Endothelial cell (in vitro differentiated cells): Measurements from ENCODE around the gene PPP4R3B. TPM values are rescaled to one million over a fixed set of nuclear protein-coding genes. Genes with fewer than 3 reads are reported as not detected.
A peak's percentile ranks its signal among the peaks of the same experiment; 100 is the strongest.

Source experiments
- DNase-seq: peaks from one replicate; pipeline ENCODE4 v3.0.0; 2021; ENCODE audit warnings: low spot score
- H3K27ac Mint-ChIP-seq: one replicate; pipeline ENCODE4 v1.8.0; 2021; ENCODE audit warnings: mixed read lengths, inconsistent platforms; ENCODE audit not compliant: unreplicated experiment
- H3K27me3 Mint-ChIP-seq: one replicate; pipeline ENCODE4 v1.8.0; 2021; ENCODE audit warnings: mild to moderate bottlenecking, moderate library complexity, mixed read lengths, inconsistent platforms; ENCODE audit not compliant: unreplicated experiment
- H3K36me3 Mint-ChIP-seq: one replicate; pipeline ENCODE4 v1.8.0; 2021; ENCODE audit warnings: mild to moderate bottlenecking, low read depth, mixed read lengths, inconsistent platforms; ENCODE audit not compliant: unreplicated experiment
- H3K4me1 Mint-ChIP-seq: one replicate; pipeline ENCODE4 v1.8.0; 2021; ENCODE audit warnings: mild to moderate bottlenecking, mixed read lengths, inconsistent platforms; ENCODE audit not compliant: unreplicated experiment
- H3K4me3 Mint-ChIP-seq: one replicate; pipeline ENCODE4 v1.8.0; 2021; ENCODE audit warnings: mild to moderate bottlenecking, mixed read lengths, inconsistent platforms; ENCODE audit not compliant: unreplicated experiment
- H3K9me3 Mint-ChIP-seq: one replicate; pipeline ENCODE4 v1.8.0; 2021; ENCODE audit warnings: mixed read lengths, inconsistent platforms; ENCODE audit not compliant: unreplicated experiment
- CTCF ChIP-seq: fragments of 200-600 bp; sonication (generic); IDR thresholded peaks from one replicate; pipeline ENCODE4 v1.5.0; 2021; ENCODE audit warnings: antibody characterized with exemption; ENCODE audit not compliant: unreplicated experiment
- total RNA-seq: library from RNA; stranded (reverse); fragmentation: NEBNext Ultra II Directional; extraction: Animal tissue kit (Norgen Biotek cat#: 25700); gene quantifications from one replicate; pipeline ENCODE4 v1.2.1, GENCODE V29; 2021; ENCODE audit not compliant: unreplicated experiment

Gene PPP4R3B
- total RNA-seq, 1 donor from 2014 or later = 33.0 TPM

GRCh38 chr2:55627915-55628314, 10.5 kb upstream of the PPP4R3B start:
- H3K27ac Mint-ChIP-seq = no peak overlapping the region
- peaks cover 5% of the 10 kb centered on the region for H3K36me3 Mint-ChIP-seq
- H3K4me3 Mint-ChIP-seq = no peak overlapping the region
- peaks cover 4% of the 10 kb centered on the region for H3K27me3 Mint-ChIP-seq
- TF ChIP-seq CTCF = no peak
- no peak for DNase-seq
- H3K4me1 Mint-ChIP-seq = peaks cover 3% of the 10 kb centered on the region
- no peaks in the 10 kb centered on the region for H3K9me3 Mint-ChIP-seq

GRCh38 chr2:55621802-55622201, 4.4 kb upstream of the PPP4R3B start:
- H3K27ac Mint-ChIP-seq = no peak overlapping the region
- H3K9me3 Mint-ChIP-seq = no peaks in the 10 kb centered on the region
- H3K4me3 Mint-ChIP-seq = no peak overlapping the region
- peaks cover 6% of the 10 kb centered on the region for H3K36me3 Mint-ChIP-seq
- peaks cover 16% of the 10 kb centered on the region for H3K4me1 Mint-ChIP-seq
- no peak for DNase-seq
- peaks cover 2% of the 10 kb centered on the region for H3K27me3 Mint-ChIP-seq
- TF ChIP-seq CTCF = no peak

- peak overlapping the region; percentile 82 for H3K4me3 Mint-ChIP-seq
- peak; percentile 36 for DNase-seq
- no peaks in the 10 kb centered on the region for H3K9me3 Mint-ChIP-seq
- H3K4me1 Mint-ChIP-seq = peaks cover 20% of the 10 kb centered on the region
- H3K27me3 Mint-ChIP-seq = peaks cover 7% of the 10 kb centered on the region
- TF ChIP-seq CTCF = peak; percentile 46
- H3K36me3 Mint-ChIP-seq = peaks cover 7% of the 10 kb centered on the region
- peak overlapping the region; percentile 78 for H3K27ac Mint-ChIP-seq
These were observed 2.8 kb upstream of the PPP4R3B start for GRCh38 chr2:55620123-55620779.

- Mint-ChIP-seq H3K9me3 (no peaks in the 10 kb centered on the region), H3K4me1 (peaks cover 21% of the 10 kb centered on the region), H3K36me3 (peaks cover 11% of the 10 kb centered on the region), H3K4me3 (no peak overlapping the region), H3K27me3 (peaks cover 7% of the 10 kb centered on the region), H3K27ac (no peak overlapping the region)
- no peak for TF ChIP-seq CTCF
- peak; percentile 40 for DNase-seq
These were observed 1.0 kb upstream of the PPP4R3B start for GRCh38 chr2:55618275-55619055.

- H3K4me3 Mint-ChIP-seq = no peak overlapping the region
- peaks cover 7% of the 10 kb centered on the region for H3K27me3 Mint-ChIP-seq
- DNase-seq = no peak
- H3K4me1 Mint-ChIP-seq = peaks cover 21% of the 10 kb centered on the region
- no peaks in the 10 kb centered on the region for H3K9me3 Mint-ChIP-seq
- peaks cover 14% of the 10 kb centered on the region for H3K36me3 Mint-ChIP-seq
- H3K27ac Mint-ChIP-seq = no peak overlapping the region
- TF ChIP-seq CTCF = peak; percentile 20
These were observed 528 bp upstream of the PPP4R3B start for GRCh38 chr2:55618025-55618274.
